HEK293 (cell line): Measurements from ENCODE around the gene GRIK2.

Source experiments
- CTCF ChIA-PET: fragments of 350-600 bp; formaldehyde crosslinking; extraction: SDS; loops from one replicate; lab custom pipeline; 2021; ENCODE audit warnings: antibody characterized with exemption; lab: Yijun Ruan, JAX
- POLR2A ChIA-PET: fragments of 300-600 bp; formaldehyde crosslinking; extraction: SDS; loops from one replicate; lab custom pipeline; 2020; ENCODE audit warnings: antibody characterized with exemption, inconsistent platforms; lab: Yijun Ruan, JAX
- H3K27ac ChIP-seq: fragments of 200-500 bp; sonication (Bioruptor generic); 2 replicates; pipeline ENCODE4 v1.5.1; 2014; ENCODE audit warnings: low read depth, low read length, control low read depth, inconsistent platforms; ENCODE audit errors: extremely low read depth
- H3K36me3 ChIP-seq, 2 experiments: fragments of 200-500 bp in 1 of 2; sonication (Bioruptor generic) in 1 of 2; 1 replicate in 1 of 2; 2 replicates in 1 of 2; pipeline ENCODE4 v1.5.1; 2014 to 2017; ENCODE audit warnings: inconsistent platforms in 2 of 2, low read length in 2 of 2; ENCODE audit not compliant: control insufficient read depth in 2 of 2, insufficient read depth in 1 of 2
- H3K4me1 ChIP-seq: fragments of 200-500 bp; sonication (Bioruptor generic); 2 replicates; pipeline ENCODE4 v1.5.1; 2014; ENCODE audit warnings: mild to moderate bottlenecking, low read length, inconsistent platforms; ENCODE audit not compliant: control insufficient read depth, insufficient read depth
- H3K4me3 ChIP-seq: 2 replicates; pipeline ENCODE4 v1.5.1; 2011; ENCODE audit warnings: low read depth, mild to moderate bottlenecking, control low read depth, low read length, moderate library complexity
- H3K9me3 ChIP-seq: fragments of 200-500 bp; sonication (Bioruptor generic); 2 replicates; pipeline ENCODE4 v1.5.1; 2014; ENCODE audit warnings: low read depth, low read length, inconsistent platforms; ENCODE audit not compliant: control insufficient read depth, insufficient read depth
- RBAK ChIP-seq: fragments of 450-650 bp; formaldehyde crosslinking; IDR thresholded peaks from 2 replicates; pipeline ENCODE4 v1.5.1; 2016; ENCODE audit warnings: missing biosample characterization, missing genetic modification characterization
- ZNF211 ChIP-seq: fragments of 450-650 bp; formaldehyde crosslinking; IDR thresholded peaks from 2 replicates; pipeline ENCODE4 v1.5.1; 2016; ENCODE audit warnings: low read depth, missing biosample characterization, missing genetic modification characterization
- ZNF239 ChIP-seq: fragments of 450-650 bp; formaldehyde crosslinking; IDR thresholded peaks from 2 replicates; pipeline ENCODE4 v1.5.1; 2016; ENCODE audit warnings: missing biosample characterization, missing genetic modification characterization
- ZNF24 ChIP-seq: fragments of 450-650 bp; formaldehyde crosslinking; IDR thresholded peaks from 2 replicates; pipeline ENCODE4 v1.5.1; 2016; ENCODE audit warnings: missing biosample characterization, missing genetic modification characterization
- ZNF391 ChIP-seq: fragments of 450-650 bp; formaldehyde crosslinking; IDR thresholded peaks from 2 replicates; pipeline ENCODE4 v1.5.1; 2016; ENCODE audit warnings: low read depth, missing biosample characterization, missing genetic modification characterization, borderline replicate concordance
- ZNF404 ChIP-seq: fragments of 450-650 bp; formaldehyde crosslinking; IDR thresholded peaks from 2 replicates; pipeline ENCODE4 v1.5.1; 2017; ENCODE audit warnings: missing biosample characterization, missing genetic modification characterization
- ZNF426 ChIP-seq: fragments of 450-650 bp; formaldehyde crosslinking; IDR thresholded peaks from 2 replicates; pipeline ENCODE4 v1.5.1; 2017; ENCODE audit warnings: missing biosample characterization, missing genetic modification characterization, mild to moderate bottlenecking, inconsistent platforms, moderate library complexity
- ZNF433 ChIP-seq: fragments of 450-650 bp; formaldehyde crosslinking; IDR thresholded peaks from 2 replicates; pipeline ENCODE4 v1.5.1; 2016; ENCODE audit warnings: missing biosample characterization, missing genetic modification characterization, low read depth
- ZNF473 ChIP-seq: fragments of 450-650 bp; formaldehyde crosslinking; IDR thresholded peaks from 2 replicates; pipeline ENCODE4 v1.5.1; 2017; ENCODE audit warnings: missing biosample characterization, missing genetic modification characterization
- ZNF48 ChIP-seq: fragments of 450-650 bp; formaldehyde crosslinking; IDR thresholded peaks from 2 replicates; pipeline ENCODE4 v1.5.1; 2016; ENCODE audit warnings: missing biosample characterization, missing genetic modification characterization
- ZNF513 ChIP-seq: fragments of 450-650 bp; IDR thresholded peaks from 2 replicates; pipeline ENCODE4 v1.5.1; 2018; ENCODE audit warnings: missing biosample characterization, missing genetic modification characterization
- ZNF747 ChIP-seq: fragments of 450-650 bp; formaldehyde crosslinking; IDR thresholded peaks from 2 replicates; pipeline ENCODE4 v1.5.1; 2016; ENCODE audit warnings: missing biosample characterization, missing genetic modification characterization
- ZNF791 ChIP-seq: fragments of 450-650 bp; formaldehyde crosslinking; IDR thresholded peaks from 2 replicates; pipeline ENCODE4 v1.5.1; 2016; ENCODE audit warnings: missing biosample characterization, missing genetic modification characterization
- ZSCAN23 ChIP-seq: fragments of 450-650 bp; formaldehyde crosslinking; IDR thresholded peaks from 2 replicates; pipeline ENCODE4 v1.5.1; 2016; ENCODE audit warnings: missing biosample characterization, missing genetic modification characterization
- TF ChIP-seq, protein P1 (sequence below): fragments of 450-650 bp; formaldehyde crosslinking; IDR thresholded peaks from 2 replicates; pipeline ENCODE4 v1.5.1; 2016; ENCODE audit warnings: missing biosample characterization, missing genetic modification characterization
- TF ChIP-seq, protein P2 (sequence below): fragments of 450-650 bp; formaldehyde crosslinking; IDR thresholded peaks from 2 replicates; pipeline ENCODE4 v1.5.1; 2017; ENCODE audit warnings: missing biosample characterization, mild to moderate bottlenecking, missing genetic modification characterization, moderate library complexity
- TF ChIP-seq, protein P3 (sequence below): fragments of 450-650 bp; formaldehyde crosslinking; optimal IDR thresholded peaks from 2 replicates; pipeline ENCODE3; 2016; ENCODE audit warnings: missing biosample characterization, mild to moderate bottlenecking, missing genetic modification characterization
- TF ChIP-seq, protein P4 (sequence below): fragments of 450-650 bp; formaldehyde crosslinking; IDR thresholded peaks from 2 replicates; pipeline ENCODE4 v1.5.1; 2016; ENCODE audit warnings: missing biosample characterization, missing genetic modification characterization
- TF ChIP-seq, protein P5 (sequence below): fragments of 450-650 bp; formaldehyde crosslinking; IDR thresholded peaks from 2 replicates; pipeline ENCODE4 v1.5.1; 2016; ENCODE audit warnings: missing biosample characterization, missing genetic modification characterization

Gene GRIK2

DNA sequence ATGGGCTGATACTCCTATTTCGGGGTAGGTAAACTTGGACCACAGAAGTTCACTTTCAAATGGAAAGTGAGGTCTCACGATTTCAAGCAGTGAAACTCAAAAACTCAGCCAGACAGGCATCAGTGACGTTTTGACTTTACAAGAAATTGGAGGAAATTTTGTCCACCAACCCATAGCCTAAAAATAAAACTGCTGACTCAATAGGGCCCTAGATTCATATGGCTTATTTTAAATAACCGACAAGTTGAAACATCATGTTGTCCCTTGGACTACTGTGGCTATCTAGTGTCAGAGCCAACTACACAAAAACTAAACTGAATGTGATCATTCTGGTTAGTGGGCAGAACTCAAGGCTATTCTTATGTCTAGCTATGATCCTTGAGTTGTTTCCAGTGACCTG lies 486.3 kb downstream of the GRIK2 start:
- H3K4me1 ChIP-seq: no peaks in the 10 kb centered on the region
- POLR2A ChIA-PET: no interaction called here
- CTCF ChIA-PET: interaction anchor here (0.6 to 0.7 kb wide), 2 partner anchors 32 to 230 kb away, joined by 3 to 4 read pairs; no protein-coding TSS in a partner anchor
- no peak for TF ChIP-seq ZNF239
- TF ChIP-seq ZNF48: no peak
- TF ChIP-seq ZSCAN23 (tag by site-specific recombination): no peak
- TF ChIP-seq, protein P1, sequence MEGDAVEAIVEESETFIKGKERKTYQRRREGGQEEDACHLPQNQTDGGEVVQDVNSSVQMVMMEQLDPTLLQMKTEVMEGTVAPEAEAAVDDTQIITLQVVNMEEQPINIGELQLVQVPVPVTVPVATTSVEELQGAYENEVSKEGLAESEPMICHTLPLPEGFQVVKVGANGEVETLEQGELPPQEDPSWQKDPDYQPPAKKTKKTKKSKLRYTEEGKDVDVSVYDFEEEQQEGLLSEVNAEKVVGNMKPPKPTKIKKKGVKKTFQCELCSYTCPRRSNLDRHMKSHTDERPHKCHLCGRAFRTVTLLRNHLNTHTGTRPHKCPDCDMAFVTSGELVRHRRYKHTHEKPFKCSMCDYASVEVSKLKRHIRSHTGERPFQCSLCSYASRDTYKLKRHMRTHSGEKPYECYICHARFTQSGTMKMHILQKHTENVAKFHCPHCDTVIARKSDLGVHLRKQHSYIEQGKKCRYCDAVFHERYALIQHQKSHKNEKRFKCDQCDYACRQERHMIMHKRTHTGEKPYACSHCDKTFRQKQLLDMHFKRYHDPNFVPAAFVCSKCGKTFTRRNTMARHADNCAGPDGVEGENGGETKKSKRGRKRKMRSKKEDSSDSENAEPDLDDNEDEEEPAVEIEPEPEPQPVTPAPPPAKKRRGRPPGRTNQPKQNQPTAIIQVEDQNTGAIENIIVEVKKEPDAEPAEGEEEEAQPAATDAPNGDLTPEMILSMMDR (tag by site-specific recombination): no peak
- no peak for TF ChIP-seq ZNF211
- no peak for TF ChIP-seq ZNF513
- TF ChIP-seq ZNF473 (tag by site-specific recombination): no peak
- no peak for TF ChIP-seq ZNF404 (tag by site-specific recombination)
- TF ChIP-seq, protein P2, sequence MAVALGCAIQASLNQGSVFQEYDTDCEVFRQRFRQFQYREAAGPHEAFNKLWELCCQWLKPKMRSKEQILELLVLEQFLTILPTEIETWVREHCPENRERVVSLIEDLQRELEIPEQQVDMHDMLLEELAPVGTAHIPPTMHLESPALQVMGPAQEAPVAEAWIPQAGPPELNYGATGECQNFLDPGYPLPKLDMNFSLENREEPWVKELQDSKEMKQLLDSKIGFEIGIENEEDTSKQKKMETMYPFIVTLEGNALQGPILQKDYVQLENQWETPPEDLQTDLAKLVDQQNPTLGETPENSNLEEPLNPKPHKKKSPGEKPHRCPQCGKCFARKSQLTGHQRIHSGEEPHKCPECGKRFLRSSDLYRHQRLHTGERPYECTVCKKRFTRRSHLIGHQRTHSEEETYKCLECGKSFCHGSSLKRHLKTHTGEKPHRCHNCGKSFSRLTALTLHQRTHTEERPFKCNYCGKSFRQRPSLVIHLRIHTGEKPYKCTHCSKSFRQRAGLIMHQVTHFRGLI (tag by site-specific recombination): no peak
- TF ChIP-seq ZNF791 (tag by site-specific recombination): no peak
- no peak for TF ChIP-seq ZNF433
- no peak for TF ChIP-seq RBAK (tag by site-specific recombination)
- TF ChIP-seq, protein P3, sequence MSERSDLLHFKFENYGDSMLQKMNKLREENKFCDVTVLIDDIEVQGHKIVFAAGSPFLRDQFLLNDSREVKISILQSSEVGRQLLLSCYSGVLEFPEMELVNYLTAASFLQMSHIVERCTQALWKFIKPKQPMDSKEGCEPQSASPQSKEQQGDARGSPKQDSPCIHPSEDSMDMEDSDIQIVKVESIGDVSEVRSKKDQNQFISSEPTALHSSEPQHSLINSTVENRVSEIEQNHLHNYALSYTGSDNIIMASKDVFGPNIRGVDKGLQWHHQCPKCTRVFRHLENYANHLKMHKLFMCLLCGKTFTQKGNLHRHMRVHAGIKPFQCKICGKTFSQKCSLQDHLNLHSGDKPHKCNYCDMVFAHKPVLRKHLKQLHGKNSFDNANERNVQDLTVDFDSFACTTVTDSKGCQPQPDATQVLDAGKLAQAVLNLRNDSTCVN (tag by site-specific recombination): no peak
- no peak for TF ChIP-seq ZNF24
- TF ChIP-seq, protein P4, sequence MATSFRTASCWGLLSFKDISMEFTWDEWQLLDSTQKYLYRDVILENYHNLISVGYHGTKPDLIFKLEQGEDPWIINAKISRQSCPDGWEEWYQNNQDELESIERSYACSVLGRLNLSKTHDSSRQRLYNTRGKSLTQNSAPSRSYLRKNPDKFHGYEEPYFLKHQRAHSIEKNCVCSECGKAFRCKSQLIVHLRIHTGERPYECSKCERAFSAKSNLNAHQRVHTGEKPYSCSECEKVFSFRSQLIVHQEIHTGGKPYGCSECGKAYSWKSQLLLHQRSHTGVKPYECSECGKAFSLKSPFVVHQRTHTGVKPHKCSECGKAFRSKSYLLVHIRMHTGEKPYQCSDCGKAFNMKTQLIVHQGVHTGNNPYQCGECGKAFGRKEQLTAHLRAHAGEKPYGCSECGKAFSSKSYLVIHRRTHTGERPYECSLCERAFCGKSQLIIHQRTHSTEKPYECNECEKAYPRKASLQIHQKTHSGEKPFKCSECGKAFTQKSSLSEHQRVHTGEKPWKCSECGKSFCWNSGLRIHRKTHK (tag by site-specific recombination): no peak
- no peak for TF ChIP-seq ZNF747 (tag by site-specific recombination)
- TF ChIP-seq, all 188 proteins: peak for 0
- no peak overlapping the region for H3K27ac ChIP-seq
- no peaks in the 10 kb centered on the region for H3K36me3 ChIP-seq
- H3K9me3 ChIP-seq: no peaks in the 10 kb centered on the region
- H3K4me3 ChIP-seq: no peak overlapping the region

DNA sequence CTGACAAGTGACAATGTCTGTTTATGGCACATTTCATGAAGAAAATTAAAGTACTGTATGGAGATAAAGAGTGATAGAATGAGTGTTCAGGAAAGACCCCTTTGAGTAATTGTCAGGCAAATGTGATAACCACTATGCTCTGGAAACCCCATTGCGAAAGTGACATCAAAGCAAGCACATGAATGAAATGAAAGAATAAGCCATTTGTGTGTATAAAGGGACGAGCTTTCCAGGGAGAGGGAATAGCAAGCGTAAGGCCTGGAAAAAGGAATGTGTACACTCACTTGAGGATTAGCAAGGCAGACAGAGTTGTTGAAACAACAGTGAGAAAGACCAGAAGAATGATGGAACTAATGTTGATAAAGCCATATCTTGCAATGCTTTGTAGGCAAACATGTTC lies 490.0 kb downstream of the GRIK2 start:
- CTCF ChIA-PET: no interaction called here
- no peaks in the 10 kb centered on the region for H3K4me1 ChIP-seq
- TF ChIP-seq, protein P5, sequence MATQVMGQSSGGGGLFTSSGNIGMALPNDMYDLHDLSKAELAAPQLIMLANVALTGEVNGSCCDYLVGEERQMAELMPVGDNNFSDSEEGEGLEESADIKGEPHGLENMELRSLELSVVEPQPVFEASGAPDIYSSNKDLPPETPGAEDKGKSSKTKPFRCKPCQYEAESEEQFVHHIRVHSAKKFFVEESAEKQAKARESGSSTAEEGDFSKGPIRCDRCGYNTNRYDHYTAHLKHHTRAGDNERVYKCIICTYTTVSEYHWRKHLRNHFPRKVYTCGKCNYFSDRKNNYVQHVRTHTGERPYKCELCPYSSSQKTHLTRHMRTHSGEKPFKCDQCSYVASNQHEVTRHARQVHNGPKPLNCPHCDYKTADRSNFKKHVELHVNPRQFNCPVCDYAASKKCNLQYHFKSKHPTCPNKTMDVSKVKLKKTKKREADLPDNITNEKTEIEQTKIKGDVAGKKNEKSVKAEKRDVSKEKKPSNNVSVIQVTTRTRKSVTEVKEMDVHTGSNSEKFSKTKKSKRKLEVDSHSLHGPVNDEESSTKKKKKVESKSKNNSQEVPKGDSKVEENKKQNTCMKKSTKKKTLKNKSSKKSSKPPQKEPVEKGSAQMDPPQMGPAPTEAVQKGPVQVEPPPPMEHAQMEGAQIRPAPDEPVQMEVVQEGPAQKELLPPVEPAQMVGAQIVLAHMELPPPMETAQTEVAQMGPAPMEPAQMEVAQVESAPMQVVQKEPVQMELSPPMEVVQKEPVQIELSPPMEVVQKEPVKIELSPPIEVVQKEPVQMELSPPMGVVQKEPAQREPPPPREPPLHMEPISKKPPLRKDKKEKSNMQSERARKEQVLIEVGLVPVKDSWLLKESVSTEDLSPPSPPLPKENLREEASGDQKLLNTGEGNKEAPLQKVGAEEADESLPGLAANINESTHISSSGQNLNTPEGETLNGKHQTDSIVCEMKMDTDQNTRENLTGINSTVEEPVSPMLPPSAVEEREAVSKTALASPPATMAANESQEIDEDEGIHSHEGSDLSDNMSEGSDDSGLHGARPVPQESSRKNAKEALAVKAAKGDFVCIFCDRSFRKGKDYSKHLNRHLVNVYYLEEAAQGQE (tag by site-specific recombination): no peak
- TF ChIP-seq ZNF426 (tag by site-specific recombination) (no peak), ZNF391 (no peak)
- TF ChIP-seq, all 188 proteins: peak for 0
- POLR2A ChIA-PET: no interaction called here
- Histone ChIP-seq H3K4me3 (no peak overlapping the region), H3K27ac (no peak overlapping the region), H3K9me3 (no peaks in the 10 kb centered on the region), H3K36me3 (no peaks in the 10 kb centered on the region)
